Stimulated activated CD8-positive, alpha-beta memory T cell treated with anti-CD3 and anti-CD28 coated beads, Interleukin-15, amount 100 ng/mL, for 1 hour (primary cell): ENCODE measurements around the gene PIN1.
"Not testable (repeated sequence)": the region's sequence is repeated elsewhere in the genome, so short reads cannot be mapped to it uniquely, and the experiment has no call there.

Experiments
- DNase-seq: peaks from one replicate; pipeline ENCODE4 v3.0.0-alpha.2; 2020; ENCODE audit warnings: low read depth

The PIN1 gene

GRCh38 chr19:9818734-9819595, 16.2 kb upstream of the PIN1 start, which contains the start of gene FBXL12:
Gene FBXL12, minus strand, starts transcription at chr19:9819079. Its CDS starts 266 bp downstream, at chr19:9818813.
- DNase-seq: peak; percentile 100

DNA sequence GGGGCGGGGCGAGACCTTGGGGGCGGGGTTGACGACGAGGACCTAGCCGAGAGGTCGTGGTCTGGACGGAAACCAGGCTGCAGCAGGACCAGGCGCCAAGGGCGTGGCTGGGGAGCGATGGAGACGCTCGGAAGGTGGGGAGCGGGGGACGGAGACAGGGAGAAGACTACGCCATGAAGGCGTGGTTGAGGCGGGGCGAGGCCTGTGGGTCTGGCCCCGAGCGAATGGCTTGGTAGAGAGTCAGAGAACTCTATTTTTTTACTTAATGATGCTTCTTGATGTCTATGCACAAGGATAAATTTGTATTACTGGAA, 15.6 kb upstream of the PIN1 start:
- DNase-seq: no peak

DNA sequence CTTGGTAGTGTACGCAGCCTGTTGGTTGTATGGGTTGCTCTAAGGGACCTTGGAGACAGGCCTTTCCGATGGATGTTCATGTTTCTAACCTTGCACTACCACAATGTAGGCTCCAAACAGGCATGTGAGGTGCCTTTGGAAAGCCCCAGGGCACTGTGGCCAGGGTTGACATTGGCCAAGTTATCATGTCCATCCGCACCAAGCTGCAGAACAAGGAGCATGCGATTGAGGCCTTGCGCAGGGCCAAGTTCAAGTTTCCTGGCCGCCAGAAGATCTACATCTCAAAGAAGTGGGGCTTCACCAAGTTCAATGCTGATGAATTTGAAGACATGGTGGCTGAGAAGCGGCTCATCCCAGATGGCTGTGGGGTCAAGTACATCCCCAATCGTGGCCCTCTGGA, 15.1 kb upstream of the PIN1 start:
- DNase-seq: not testable (repeated sequence)

DNA sequence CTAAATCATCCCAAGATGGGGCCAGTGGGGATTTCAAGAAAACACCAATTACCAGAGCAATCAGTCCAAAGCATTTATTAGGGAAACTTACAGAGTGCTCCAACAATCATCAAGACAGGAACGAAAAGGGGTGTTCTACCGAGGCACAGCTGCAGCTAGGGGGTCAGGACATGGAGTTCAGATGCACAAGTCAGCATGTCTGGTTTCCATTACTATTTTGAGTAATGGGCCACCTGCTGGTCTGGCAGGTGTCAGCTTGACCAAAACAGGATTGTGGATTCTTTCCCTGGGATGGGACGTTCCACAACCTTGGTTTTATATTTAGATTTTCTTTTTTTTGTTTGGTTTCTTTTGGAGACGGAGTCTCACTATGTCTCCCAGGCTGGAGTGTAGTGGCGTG, 11.3 kb upstream of the PIN1 start:
- no peak for DNase-seq

GRCh38 chr19:9827289-9828238, 7.6 kb upstream of the PIN1 start, which contains the start of gene UBL5:
Gene UBL5, plus strand, starts transcription at chr19:9827918. Its CDS starts 420 bp downstream, at chr19:9828338.
- peak; percentile 83 for DNase-seq

GRCh38 chr19:9828551-9829063, 6.5 kb upstream of the PIN1 start:
- DNase-seq: no peak

DNA sequence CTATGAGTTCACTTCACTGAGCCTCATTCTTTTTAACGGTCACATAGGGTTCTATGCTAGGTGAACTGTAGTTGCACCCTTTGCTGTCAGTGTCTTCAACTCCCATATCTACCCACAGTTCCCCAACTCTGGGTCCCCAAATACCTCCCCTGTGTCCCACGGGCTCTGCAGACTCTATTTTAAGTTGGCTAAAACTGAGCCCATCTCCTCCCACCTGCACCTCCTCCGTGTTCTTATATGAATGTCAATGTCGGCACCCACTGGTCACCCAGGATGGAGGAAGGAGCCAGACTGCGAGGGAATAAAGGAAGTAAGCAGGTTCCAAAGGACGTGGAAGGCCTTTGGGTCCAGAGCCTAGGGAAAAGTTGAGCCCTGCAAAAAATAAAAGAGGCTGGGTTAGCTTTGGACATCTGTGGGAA, 802 bp upstream of the PIN1 start:
- DNase-seq: no peak

- DNase-seq: no peak
Measured at GRCh38 chr19:9835507-9835949, 410 bp downstream of the PIN1 start.

DNA sequence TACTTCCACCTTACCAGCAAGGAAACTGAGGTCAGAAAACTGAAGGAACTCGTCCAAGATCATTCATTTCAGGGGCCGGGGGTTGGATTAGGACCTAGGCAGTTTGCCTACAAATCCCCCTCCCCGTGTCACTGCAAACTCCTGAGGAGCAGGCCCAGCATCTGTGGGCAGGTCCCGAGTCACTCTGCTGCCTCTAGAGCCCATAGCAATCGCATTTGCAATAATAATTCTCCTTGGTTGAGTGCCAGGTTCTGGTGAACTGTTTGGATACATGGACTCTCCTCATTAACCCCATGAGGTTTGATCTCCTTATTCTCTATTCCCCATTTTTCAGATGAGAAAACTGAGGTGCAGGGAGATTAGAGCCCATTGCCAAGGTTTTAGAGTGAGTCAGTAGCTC, 903 bp downstream of the PIN1 start:
- no peak for DNase-seq

DNA sequence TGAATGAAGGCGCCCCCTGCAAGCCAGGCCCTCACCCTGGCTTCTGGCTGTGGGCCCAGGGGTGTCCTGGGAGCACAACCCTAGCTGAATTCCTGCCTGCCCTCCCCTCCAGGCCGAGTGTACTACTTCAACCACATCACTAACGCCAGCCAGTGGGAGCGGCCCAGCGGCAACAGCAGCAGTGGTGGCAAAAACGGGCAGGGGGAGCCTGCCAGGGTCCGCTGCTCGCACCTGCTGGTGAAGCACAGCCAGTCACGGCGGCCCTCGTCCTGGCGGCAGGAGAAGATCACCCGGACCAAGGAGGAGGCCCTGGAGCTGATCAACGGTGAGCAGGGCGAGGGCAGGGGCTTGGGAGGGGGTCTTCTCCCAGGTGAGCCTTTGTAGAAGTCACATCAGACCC, 3.2 kb downstream of the PIN1 start:
- DNase-seq: no peak

DNA sequence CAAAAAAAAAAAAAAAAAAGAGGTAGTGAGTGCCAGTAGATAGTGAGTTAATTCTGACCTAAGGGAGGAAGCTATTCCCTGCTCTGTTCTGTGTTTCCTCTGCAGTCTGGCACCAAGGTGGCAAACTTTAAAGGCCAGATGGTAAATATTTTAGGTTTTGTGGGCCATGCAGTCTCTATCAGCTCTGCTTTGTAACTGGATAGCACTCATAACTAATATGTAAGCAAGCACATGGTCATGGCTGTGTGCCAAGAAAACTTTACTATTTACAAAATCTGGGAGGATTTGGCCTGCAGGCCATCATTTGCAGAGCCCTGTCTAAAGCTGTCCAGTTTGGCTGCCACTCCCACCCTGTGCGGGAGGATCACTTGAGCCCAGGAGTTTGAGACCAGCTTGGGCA, 4.3 kb downstream of the PIN1 start:
- DNase-seq: no peak

DNA sequence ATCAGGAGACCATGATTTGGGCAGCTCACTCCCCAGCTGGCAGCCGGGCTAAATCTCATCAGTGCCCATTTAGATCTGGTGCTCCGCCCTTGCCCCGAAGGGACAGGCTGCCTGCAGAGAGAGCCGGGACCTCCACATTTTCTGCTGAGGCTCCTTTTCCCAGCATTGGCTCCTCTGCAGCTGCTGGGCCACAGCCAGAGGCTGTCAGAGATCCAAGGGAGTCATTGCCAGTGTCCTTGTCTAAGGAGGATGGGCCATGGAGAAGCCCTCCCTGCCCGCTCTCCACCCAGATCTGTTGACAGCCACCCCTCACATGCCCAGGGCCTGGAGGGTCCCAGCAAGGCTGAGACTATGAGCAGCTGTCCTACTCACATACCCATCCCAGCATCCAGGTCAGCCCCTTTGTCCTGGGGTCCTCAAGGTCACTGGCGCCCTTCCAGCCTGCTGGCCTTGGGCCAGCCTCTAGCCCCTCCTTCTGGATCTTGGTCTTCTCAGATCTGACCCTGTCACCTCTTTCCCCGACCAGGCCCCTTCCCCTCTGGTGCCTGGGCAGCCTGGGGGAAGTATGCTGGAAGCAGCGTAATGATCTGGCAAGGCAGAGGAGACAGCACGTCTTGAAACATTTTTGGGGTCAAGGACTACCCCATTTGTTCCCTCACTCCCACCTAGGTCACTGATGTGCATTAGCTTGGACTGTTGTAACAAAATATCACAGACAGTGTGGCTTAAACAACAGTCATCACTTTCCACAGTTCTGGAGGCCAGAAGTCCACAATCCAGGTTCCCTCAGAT, 7.9 kb downstream of the PIN1 start:
- DNase-seq: no peak

DNA sequence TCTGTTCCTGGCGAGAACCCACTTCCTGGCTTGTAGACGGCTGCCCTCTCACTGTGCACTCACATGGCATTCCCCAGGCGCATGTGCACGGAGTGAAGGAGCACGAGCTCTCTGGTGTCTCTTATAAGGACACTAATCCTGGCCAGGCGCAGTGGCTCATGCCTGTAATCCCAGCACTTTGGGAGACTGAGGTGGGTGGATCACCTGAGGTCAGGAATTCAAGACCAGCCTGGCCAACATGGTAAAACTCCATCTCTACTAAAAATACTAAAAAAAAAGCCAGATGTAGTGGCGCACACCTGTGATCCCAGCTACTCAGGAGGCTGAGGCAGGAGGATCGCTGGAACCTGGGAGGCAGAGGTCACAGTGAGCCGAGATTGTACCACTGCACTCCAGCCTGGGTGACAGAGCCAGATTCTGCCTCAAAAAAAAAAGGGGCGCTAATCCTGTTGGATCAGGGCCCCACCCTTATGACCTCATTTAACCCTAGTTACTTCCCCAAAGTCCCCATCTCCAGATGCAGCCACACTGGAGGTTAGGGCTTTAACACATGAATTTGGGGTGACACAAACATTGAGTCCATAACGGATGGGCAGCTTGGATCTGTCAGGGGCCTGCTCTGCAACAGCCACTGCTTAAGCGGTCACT, 8.6 kb downstream of the PIN1 start:
- not testable (repeated sequence) for DNase-seq

- DNase-seq: no peak
Measured at GRCh38 chr19:9847087-9847671, 12.1 kb downstream of the PIN1 start.

- DNase-seq: no peak
Measured at GRCh38 chr19:9848060-9848459, 12.9 kb downstream of the PIN1 start.

GRCh38 chr19:9848762-9849161, 13.6 kb downstream of the PIN1 start:
- no peak for DNase-seq

DNA sequence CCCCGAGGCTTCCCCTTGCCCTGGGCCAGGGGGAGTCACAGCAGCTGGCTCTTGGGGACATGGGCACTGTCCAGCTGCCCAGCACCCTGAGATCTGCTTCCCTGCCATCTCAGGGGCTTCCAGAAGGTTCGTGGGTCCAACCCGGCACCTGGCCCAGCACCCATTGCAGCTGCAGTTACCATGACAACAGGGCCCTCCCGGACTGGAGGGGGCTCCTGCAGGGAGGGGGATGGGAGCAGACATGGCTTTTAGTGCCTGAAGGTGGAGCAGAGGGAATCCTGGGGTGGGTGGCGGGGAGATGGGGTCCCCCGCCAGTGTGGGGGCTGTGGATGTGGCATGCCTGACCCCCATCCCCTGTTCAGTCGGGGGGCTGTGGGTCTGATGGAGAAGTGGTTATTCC, 14.7 kb downstream of the PIN1 start:
- no peak for DNase-seq

- DNase-seq: no peak
Measured at GRCh38 chr19:9850235-9850959, 15.3 kb downstream of the PIN1 start.

- DNase-seq: no peak
Measured at GRCh38 chr19:9854282-9854846, 19.2 kb downstream of the PIN1 start.

DNA sequence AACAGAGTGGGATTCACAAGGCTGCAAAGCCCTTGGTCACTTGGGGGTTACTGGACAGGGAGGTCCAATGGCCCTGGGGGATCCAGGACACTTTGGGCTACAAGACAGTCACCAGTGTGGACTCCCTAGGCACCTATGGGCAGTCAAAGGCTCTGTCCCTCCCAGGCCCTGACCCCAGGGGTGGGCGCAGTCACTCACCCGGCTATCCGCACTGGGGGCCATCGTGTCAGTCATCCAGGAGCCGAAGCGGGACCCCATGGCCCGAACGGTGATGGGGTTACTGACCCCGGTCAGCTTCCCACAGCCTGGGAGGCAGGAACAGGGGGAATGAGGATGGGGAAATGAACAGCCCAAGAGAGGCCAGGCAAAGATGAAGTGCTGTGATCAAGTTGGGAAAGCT, 21.5 kb downstream of the PIN1 start:
- DNase-seq: no peak
